Ascending aorta (tissue), 2 donors: ENCODE data around the gene PRDM5. TPM values are rescaled to one million over a fixed set of nuclear protein-coding genes. Genes with fewer than 3 reads are reported as not detected.

ENCODE experiments used
- DNase-seq, 2 donors: peaks; one replicate each; pipeline ENCODE4 v3.0.0-alpha.2; 2019; ENCODE audit warnings: low spot score in 2 of 2
- H3K27ac ChIP-seq, 2 donors: fragments of 200-600 bp; sonication (generic); one replicate each; pipeline ENCODE4 v1.5.1; 2016 to 2017; ENCODE audit warnings: mild to moderate bottlenecking in 1 of 2
- H3K27me3 ChIP-seq: fragments of 200-600 bp; sonication (generic); one replicate; pipeline ENCODE4 v1.5.1; 2017
- H3K36me3 ChIP-seq, 2 donors: fragments of 200-600 bp; sonication (generic); one replicate each; pipeline ENCODE4 v1.5.1; 2016
- H3K4me1 ChIP-seq, 2 donors: fragments of 200-600 bp; sonication (generic); one replicate each; pipeline ENCODE4 v1.5.1; 2016 to 2017; ENCODE audit warnings: mild to moderate bottlenecking in 1 of 2
- H3K4me3 ChIP-seq, 2 donors: fragments of 200-600 bp; sonication (generic); one replicate each; pipeline ENCODE4 v1.5.1; 2016 to 2017; ENCODE audit warnings: mild to moderate bottlenecking in 1 of 2
- H3K9me3 ChIP-seq, 2 donors: fragments of 200-600 bp; sonication (generic); one replicate each; pipeline ENCODE4 v1.5.1; 2016
- CTCF ChIP-seq, 3 experiments: fragments of 200-600 bp in 2 of 3; fragments of 450-650 bp in 1 of 3; sonication (generic) in 2 of 3; IDR thresholded peaks; one replicate each; pipeline ENCODE4 v1.5.1; 2016 to 2019; ENCODE audit warnings: antibody characterized with exemption in 3 of 3, mild to moderate bottlenecking in 1 of 3, moderate library complexity in 1 of 3
- intact Hi-C: fragments of 100-400 bp; cut with DNase I; formaldehyde crosslinking; loops from one replicate; pipeline ENCODE4 v1.15.1; 2023
- total RNA-seq: library from RNA; depleted of rRNA; stranded (reverse); fragments of >200 nt; gene quantifications from one replicate; pipeline ENCODE4 v1.1.0, GENCODE V29; 2016

Gene PRDM5
- total RNA-seq, 1 donor from 2014 or later, result 14.9 TPM

- DNase-seq, result no peak
- no peak for TF ChIP-seq CTCF (IDR thresholded peaks at IDR 0.05)
- Histone ChIP-seq H3K36me3 (peaks cover 0 to 9% of the 10 kb centered on the region in 2 donors), H3K4me3 (no peak overlapping the region), H3K27ac (no peak overlapping the region), H3K9me3 (no peaks in the 10 kb centered on the region), H3K27me3 (no peaks in the 10 kb centered on the region), H3K4me1 (no peaks in the 10 kb centered on the region)
- intact Hi-C loops, result no loop called here
Measured at GRCh38 chr4:120903419-120903818, 19.1 kb downstream of the PRDM5 start.

- intact Hi-C loops, result no loop called here
- Histone ChIP-seq H3K27me3 (no peaks in the 10 kb centered on the region), H3K4me1 (no peaks in the 10 kb centered on the region), H3K4me3 (no peak overlapping the region), H3K27ac (no peak overlapping the region), H3K9me3 (no peaks in the 10 kb centered on the region), H3K36me3 (peaks cover 0 to 9% of the 10 kb centered on the region in 2 donors)
- DNase-seq, result no peak
- TF ChIP-seq CTCF (IDR thresholded peaks at IDR 0.05), result no peak
Measured at GRCh38 chr4:120902925-120903324, 19.6 kb downstream of the PRDM5 start.

GRCh38 chr4:120901731-120902130 lies 20.8 kb downstream of the PRDM5 start:
- H3K9me3 ChIP-seq, result no peaks in the 10 kb centered on the region
- no peaks in the 10 kb centered on the region for H3K27me3 ChIP-seq
- H3K4me1 ChIP-seq, result no peaks in the 10 kb centered on the region
- H3K36me3 ChIP-seq, result peaks cover 0 to 9% of the 10 kb centered on the region in 2 donors
- no peak for DNase-seq
- intact Hi-C loops, result no loop called here
- no peak for TF ChIP-seq CTCF (IDR thresholded peaks at IDR 0.05)
- H3K27ac ChIP-seq, result no peak overlapping the region
- no peak overlapping the region for H3K4me3 ChIP-seq

- no peak for TF ChIP-seq CTCF (IDR thresholded peaks at IDR 0.05)
Measured at GRCh38 chr4:120897981-120898719, 24.4 kb downstream of the PRDM5 start.

GRCh38 chr4:120895554-120895953 lies 27.0 kb downstream of the PRDM5 start:
- no peaks in the 10 kb centered on the region for H3K4me1 ChIP-seq
- intact Hi-C loops, result no loop called here

More at GRCh38 chr4:120897981-120898719, 24.4 kb downstream of the PRDM5 start:
- Histone ChIP-seq H3K27me3 (no peaks in the 10 kb centered on the region), H3K4me3 (no peak overlapping the region), H3K27ac (no peak overlapping the region), H3K4me1 (no peaks in the 10 kb centered on the region), H3K36me3 (no peaks in the 10 kb centered on the region), H3K9me3 (no peaks in the 10 kb centered on the region)
- no peak for DNase-seq
- intact Hi-C loops, result no loop called here

More at GRCh38 chr4:120895554-120895953, 27.0 kb downstream of the PRDM5 start:
- Histone ChIP-seq H3K9me3 (no peaks in the 10 kb centered on the region), H3K36me3 (peaks cover 0 to 3% of the 10 kb centered on the region in 2 donors), H3K27ac (no peak overlapping the region), H3K27me3 (no peaks in the 10 kb centered on the region), H3K4me3 (no peak overlapping the region)
- TF ChIP-seq CTCF (IDR thresholded peaks at IDR 0.05), result no peak
- no peak for DNase-seq
